Measurements from ENCODE around the gene ELK3.

ELK3 gene

GRCh38 chr12:96193725-96194575 is at the start of gene ELK3:
Gene ELK3 (plus strand): TSS chr12:96194375.
- peaks cover 0 to 13% of the 10 kb centered on the region in 2 donors for H3K36me3 ChIP-seq (ENCODE audit: control insufficient read depth in 1 of 2, insufficient read depth in 2 of 2, low read length in 2 of 2)
- no peaks in the 10 kb centered on the region for H3K27me3 ChIP-seq (ENCODE audit: low read depth, low read length)
- H3K27ac ChIP-seq (ENCODE audit: low read length), result peak within 1 kb of the TSS; percentile 70
- H3K4me3 ChIP-seq (ENCODE audit: low read depth in 1 of 2, low read length in 2 of 2), result peak within 1 kb of the TSS; percentile 87 to 93
- H3K4me1 ChIP-seq (ENCODE audit: control insufficient read depth in 1 of 2, insufficient read depth in 2 of 2, low read length in 2 of 2), result peaks cover 3 to 4% of the 10 kb centered on the region in 2 donors
- H3K9me3 ChIP-seq (ENCODE audit: control insufficient read depth in 1 of 2, low read length in 2 of 2), result no peaks in the 10 kb centered on the region

GRCh38 chr12:96146747-96147146 is 47.4 kb upstream of the ELK3 start:
- H3K27ac ChIP-seq (ENCODE audit: low read length), result no peak overlapping the region
- no peaks in the 10 kb centered on the region for H3K36me3 ChIP-seq (ENCODE audit: control insufficient read depth in 1 of 2, insufficient read depth in 2 of 2, low read length in 2 of 2)
- no peak overlapping the region for H3K4me3 ChIP-seq (ENCODE audit: low read depth in 1 of 2, low read length in 2 of 2)

GRCh38 chr12:96150442-96150841 is 43.7 kb upstream of the ELK3 start:
- H3K27me3 ChIP-seq (ENCODE audit: low read depth, low read length), result no peaks in the 10 kb centered on the region
- no peak overlapping the region for H3K4me3 ChIP-seq (ENCODE audit: low read depth in 1 of 2, low read length in 2 of 2)
- no peak overlapping the region for H3K27ac ChIP-seq (ENCODE audit: low read length)

More at GRCh38 chr12:96146747-96147146, 47.4 kb upstream of the ELK3 start:
- H3K4me1 ChIP-seq (ENCODE audit: control insufficient read depth in 1 of 2, insufficient read depth in 2 of 2, low read length in 2 of 2), result no peaks in the 10 kb centered on the region
- no peaks in the 10 kb centered on the region for H3K9me3 ChIP-seq (ENCODE audit: control insufficient read depth in 1 of 2, low read length in 2 of 2)
- no peaks in the 10 kb centered on the region for H3K27me3 ChIP-seq (ENCODE audit: low read depth, low read length)

GRCh38 chr12:96152164-96152563 is 42.0 kb upstream of the ELK3 start:
- Histone ChIP-seq H3K4me3 (ENCODE audit: low read depth in 1 of 2, low read length in 2 of 2) (no peak overlapping the region), H3K9me3 (ENCODE audit: control insufficient read depth in 1 of 2, low read length in 2 of 2) (no peaks in the 10 kb centered on the region), H3K36me3 (ENCODE audit: control insufficient read depth in 1 of 2, insufficient read depth in 2 of 2, low read length in 2 of 2) (no peaks in the 10 kb centered on the region), H3K4me1 (ENCODE audit: control insufficient read depth in 1 of 2, insufficient read depth in 2 of 2, low read length in 2 of 2) (no peaks in the 10 kb centered on the region), H3K27me3 (ENCODE audit: low read depth, low read length) (no peaks in the 10 kb centered on the region), H3K27ac (ENCODE audit: low read length) (no peak overlapping the region)

More at GRCh38 chr12:96150442-96150841, 43.7 kb upstream of the ELK3 start:
- no peaks in the 10 kb centered on the region for H3K4me1 ChIP-seq (ENCODE audit: control insufficient read depth in 1 of 2, insufficient read depth in 2 of 2, low read length in 2 of 2)
- no peaks in the 10 kb centered on the region for H3K36me3 ChIP-seq (ENCODE audit: control insufficient read depth in 1 of 2, insufficient read depth in 2 of 2, low read length in 2 of 2)
- no peaks in the 10 kb centered on the region for H3K9me3 ChIP-seq (ENCODE audit: control insufficient read depth in 1 of 2, low read length in 2 of 2)

GRCh38 chr12:96153131-96153725 is 40.9 kb upstream of the ELK3 start:
- Histone ChIP-seq H3K4me3 (ENCODE audit: low read depth in 1 of 2, low read length in 2 of 2) (no peak overlapping the region), H3K27me3 (ENCODE audit: low read depth, low read length) (no peaks in the 10 kb centered on the region), H3K36me3 (ENCODE audit: control insufficient read depth in 1 of 2, insufficient read depth in 2 of 2, low read length in 2 of 2) (no peaks in the 10 kb centered on the region), H3K4me1 (ENCODE audit: control insufficient read depth in 1 of 2, insufficient read depth in 2 of 2, low read length in 2 of 2) (no peaks in the 10 kb centered on the region), H3K27ac (ENCODE audit: low read length) (no peak overlapping the region), H3K9me3 (ENCODE audit: control insufficient read depth in 1 of 2, low read length in 2 of 2) (no peaks in the 10 kb centered on the region)

GRCh38 chr12:96155181-96155580 is 39.0 kb upstream of the ELK3 start:
- H3K36me3 ChIP-seq (ENCODE audit: control insufficient read depth in 1 of 2, insufficient read depth in 2 of 2, low read length in 2 of 2), result no peaks in the 10 kb centered on the region
- H3K27ac ChIP-seq (ENCODE audit: low read length), result no peak overlapping the region
- no peaks in the 10 kb centered on the region for H3K27me3 ChIP-seq (ENCODE audit: low read depth, low read length)
- no peaks in the 10 kb centered on the region for H3K9me3 ChIP-seq (ENCODE audit: control insufficient read depth in 1 of 2, low read length in 2 of 2)
- H3K4me3 ChIP-seq (ENCODE audit: low read depth in 1 of 2, low read length in 2 of 2), result no peak overlapping the region
- H3K4me1 ChIP-seq (ENCODE audit: control insufficient read depth in 1 of 2, insufficient read depth in 2 of 2, low read length in 2 of 2), result no peaks in the 10 kb centered on the region

GRCh38 chr12:96155781-96156180 is 38.4 kb upstream of the ELK3 start:
- Histone ChIP-seq H3K36me3 (ENCODE audit: control insufficient read depth in 1 of 2, insufficient read depth in 2 of 2, low read length in 2 of 2) (no peaks in the 10 kb centered on the region), H3K27ac (ENCODE audit: low read length) (no peak overlapping the region), H3K4me1 (ENCODE audit: control insufficient read depth in 1 of 2, insufficient read depth in 2 of 2, low read length in 2 of 2) (no peaks in the 10 kb centered on the region), H3K4me3 (ENCODE audit: low read depth in 1 of 2, low read length in 2 of 2) (no peak overlapping the region), H3K9me3 (ENCODE audit: control insufficient read depth in 1 of 2, low read length in 2 of 2) (no peaks in the 10 kb centered on the region), H3K27me3 (ENCODE audit: low read depth, low read length) (no peaks in the 10 kb centered on the region)

GRCh38 chr12:96156211-96156610 is 38.0 kb upstream of the ELK3 start:
- H3K4me1 ChIP-seq (ENCODE audit: control insufficient read depth in 1 of 2, insufficient read depth in 2 of 2, low read length in 2 of 2), result no peaks in the 10 kb centered on the region
- no peak overlapping the region for H3K27ac ChIP-seq (ENCODE audit: low read length)
- no peaks in the 10 kb centered on the region for H3K9me3 ChIP-seq (ENCODE audit: control insufficient read depth in 1 of 2, low read length in 2 of 2)
- no peaks in the 10 kb centered on the region for H3K36me3 ChIP-seq (ENCODE audit: control insufficient read depth in 1 of 2, insufficient read depth in 2 of 2, low read length in 2 of 2)
- H3K4me3 ChIP-seq (ENCODE audit: low read depth in 1 of 2, low read length in 2 of 2), result no peak overlapping the region
- H3K27me3 ChIP-seq (ENCODE audit: low read depth, low read length), result no peaks in the 10 kb centered on the region

GRCh38 chr12:96157427-96157826 is 36.7 kb upstream of the ELK3 start:
- no peaks in the 10 kb centered on the region for H3K9me3 ChIP-seq (ENCODE audit: control insufficient read depth in 1 of 2, low read length in 2 of 2)
- H3K27me3 ChIP-seq (ENCODE audit: low read depth, low read length), result no peaks in the 10 kb centered on the region
- no peak overlapping the region for H3K27ac ChIP-seq (ENCODE audit: low read length)
- no peaks in the 10 kb centered on the region for H3K36me3 ChIP-seq (ENCODE audit: control insufficient read depth in 1 of 2, insufficient read depth in 2 of 2, low read length in 2 of 2)
- H3K4me3 ChIP-seq (ENCODE audit: low read depth in 1 of 2, low read length in 2 of 2), result no peak overlapping the region
- H3K4me1 ChIP-seq (ENCODE audit: control insufficient read depth in 1 of 2, insufficient read depth in 2 of 2, low read length in 2 of 2), result no peaks in the 10 kb centered on the region

GRCh38 chr12:96164951-96165811 is 29.0 kb upstream of the ELK3 start:
- H3K36me3 ChIP-seq (ENCODE audit: control insufficient read depth in 1 of 2, insufficient read depth in 2 of 2, low read length in 2 of 2), result no peaks in the 10 kb centered on the region
- H3K27ac ChIP-seq (ENCODE audit: low read length), result peak overlapping the region; percentile 18
- H3K4me3 ChIP-seq (ENCODE audit: low read depth in 1 of 2, low read length in 2 of 2), result no peak overlapping the region
- no peaks in the 10 kb centered on the region for H3K27me3 ChIP-seq (ENCODE audit: low read depth, low read length)
- H3K9me3 ChIP-seq (ENCODE audit: control insufficient read depth in 1 of 2, low read length in 2 of 2), result no peaks in the 10 kb centered on the region
- H3K4me1 ChIP-seq (ENCODE audit: control insufficient read depth in 1 of 2, insufficient read depth in 2 of 2, low read length in 2 of 2), result no peaks in the 10 kb centered on the region

- no peaks in the 10 kb centered on the region for H3K4me1 ChIP-seq (ENCODE audit: control insufficient read depth in 1 of 2, insufficient read depth in 2 of 2, low read length in 2 of 2)
- H3K9me3 ChIP-seq (ENCODE audit: control insufficient read depth in 1 of 2, low read length in 2 of 2), result no peaks in the 10 kb centered on the region
- H3K4me3 ChIP-seq (ENCODE audit: low read depth in 1 of 2, low read length in 2 of 2), result no peak overlapping the region
- H3K27me3 ChIP-seq (ENCODE audit: low read depth, low read length), result no peaks in the 10 kb centered on the region
- no peak overlapping the region for H3K27ac ChIP-seq (ENCODE audit: low read length)
- H3K36me3 ChIP-seq (ENCODE audit: control insufficient read depth in 1 of 2, insufficient read depth in 2 of 2, low read length in 2 of 2), result no peaks in the 10 kb centered on the region
Observed at GRCh38 chr12:96166765-96167164, 27.4 kb upstream of the ELK3 start.

Measured in muscle layer of duodenum (tissue), 2 donors.